ENCODE measurements around the gene RNFT2.

The RNFT2 gene

GRCh38 chr12:116737774-116738657 lies at the start of gene RNFT2, which contains the start of gene SPRING1:
Gene RNFT2 (plus strand): TSS chr12:116738315. CDS start chr12:116740498, 2,183 bp downstream.
Gene SPRING1 (minus strand): TSS chr12:116738069. CDS start chr12:116737900, 169 bp downstream.
- peak; percentile 100 for DNase-seq (ENCODE audit: low spot score)
- TF ChIP-seq, protein P1, sequence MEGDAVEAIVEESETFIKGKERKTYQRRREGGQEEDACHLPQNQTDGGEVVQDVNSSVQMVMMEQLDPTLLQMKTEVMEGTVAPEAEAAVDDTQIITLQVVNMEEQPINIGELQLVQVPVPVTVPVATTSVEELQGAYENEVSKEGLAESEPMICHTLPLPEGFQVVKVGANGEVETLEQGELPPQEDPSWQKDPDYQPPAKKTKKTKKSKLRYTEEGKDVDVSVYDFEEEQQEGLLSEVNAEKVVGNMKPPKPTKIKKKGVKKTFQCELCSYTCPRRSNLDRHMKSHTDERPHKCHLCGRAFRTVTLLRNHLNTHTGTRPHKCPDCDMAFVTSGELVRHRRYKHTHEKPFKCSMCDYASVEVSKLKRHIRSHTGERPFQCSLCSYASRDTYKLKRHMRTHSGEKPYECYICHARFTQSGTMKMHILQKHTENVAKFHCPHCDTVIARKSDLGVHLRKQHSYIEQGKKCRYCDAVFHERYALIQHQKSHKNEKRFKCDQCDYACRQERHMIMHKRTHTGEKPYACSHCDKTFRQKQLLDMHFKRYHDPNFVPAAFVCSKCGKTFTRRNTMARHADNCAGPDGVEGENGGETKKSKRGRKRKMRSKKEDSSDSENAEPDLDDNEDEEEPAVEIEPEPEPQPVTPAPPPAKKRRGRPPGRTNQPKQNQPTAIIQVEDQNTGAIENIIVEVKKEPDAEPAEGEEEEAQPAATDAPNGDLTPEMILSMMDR (IDR thresholded peaks at IDR 0.05; ENCODE audit: extremely low read depth, missing control alignments), result no peak

DNA sequence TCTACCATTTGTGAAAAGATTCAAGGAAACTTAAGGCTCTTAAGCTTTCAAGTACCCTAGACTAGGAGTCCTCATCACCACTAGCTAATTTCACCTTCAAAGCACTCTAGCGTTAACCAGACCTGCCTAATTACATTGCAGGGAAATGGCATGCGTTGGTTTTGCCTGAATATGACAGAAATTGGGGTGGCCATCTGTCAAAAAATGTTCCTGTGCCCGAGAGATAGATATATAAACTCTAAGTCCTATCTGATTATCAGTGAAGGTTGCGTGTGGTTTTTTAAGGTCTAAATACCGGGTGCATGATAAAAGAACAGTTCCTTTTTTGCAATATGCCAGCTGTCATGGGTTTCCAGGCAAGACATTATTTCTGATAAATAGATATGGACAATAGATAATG lies 48.6 kb upstream of the RNFT2 start:
- TF ChIP-seq, protein P1 (IDR thresholded peaks at IDR 0.05; ENCODE audit: extremely low read depth, missing control alignments), result no peak
- no peak for DNase-seq (ENCODE audit: low spot score)

- TF ChIP-seq, protein P1 (IDR thresholded peaks at IDR 0.05; ENCODE audit: extremely low read depth, missing control alignments), result no peak
- no peak for DNase-seq (ENCODE audit: low spot score)
Measured at GRCh38 chr12:116689979-116690744, 48.0 kb upstream of the RNFT2 start.

DNA sequence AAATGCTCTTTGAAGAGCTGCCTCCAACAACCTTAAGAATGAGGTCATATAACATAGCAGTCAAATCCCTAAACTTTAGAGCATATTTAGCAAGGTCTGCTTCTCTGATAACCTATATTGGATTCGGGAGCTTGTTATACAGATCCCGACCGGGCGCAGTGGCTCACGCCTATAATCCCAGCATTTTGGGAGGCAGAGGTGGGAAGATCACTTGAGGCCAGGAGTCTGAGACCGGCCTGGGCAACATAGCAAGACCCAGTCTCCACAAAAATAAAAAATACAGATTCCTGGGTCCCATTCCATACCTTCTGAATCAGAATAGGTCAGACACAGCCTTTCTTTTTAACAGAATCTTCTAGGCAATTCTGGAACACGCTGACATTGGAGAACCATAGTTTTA lies 46.9 kb upstream of the RNFT2 start:
- no peak for DNase-seq (ENCODE audit: low spot score)
- TF ChIP-seq, protein P1 (IDR thresholded peaks at IDR 0.05; ENCODE audit: extremely low read depth, missing control alignments), result no peak

DNA sequence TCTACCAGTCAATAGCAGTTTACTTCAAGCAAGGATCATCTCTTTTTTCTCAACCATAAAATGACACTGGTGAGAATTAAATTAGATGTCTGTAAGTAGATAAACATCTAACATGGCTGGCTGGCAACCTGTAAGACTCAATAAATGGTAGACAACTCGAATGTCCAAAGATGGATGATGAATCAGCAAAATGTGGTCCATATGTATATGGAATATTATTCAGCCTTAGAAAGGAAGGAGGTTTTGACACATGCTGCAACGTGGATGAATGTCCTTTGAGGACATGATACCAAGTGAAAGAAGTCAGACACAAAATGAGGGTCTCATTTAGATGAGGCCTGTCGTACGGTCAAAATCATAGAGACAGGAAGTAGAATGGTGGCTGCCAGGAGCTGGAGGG lies 46.5 kb upstream of the RNFT2 start:
- no peak for DNase-seq (ENCODE audit: low spot score)
- TF ChIP-seq, protein P1 (IDR thresholded peaks at IDR 0.05; ENCODE audit: extremely low read depth, missing control alignments), result no peak

GRCh38 chr12:116692605-116693004 lies 45.5 kb upstream of the RNFT2 start:
- TF ChIP-seq, protein P1 (IDR thresholded peaks at IDR 0.05; ENCODE audit: extremely low read depth, missing control alignments), result no peak
- DNase-seq (ENCODE audit: low spot score), result no peak
